ACC112 (cell line): ENCODE results near the gene MED22.

Experiments used
- H2AFZ ChIP-seq: fragments of 200-600 bp; sonication (generic); one replicate; pipeline ENCODE4 v1.6.0; 2017; ENCODE audit warnings: antibody characterized with exemption, low read length; ENCODE audit not compliant: unreplicated experiment
- H3K27ac ChIP-seq: fragments of 200-600 bp; sonication (generic); 2 replicates; pipeline ENCODE4 v1.5.1; 2014; ENCODE audit warnings: low read depth, mild to moderate bottlenecking, antibody characterized with exemption, low read length, moderate library complexity
- H3K27me3 ChIP-seq: fragments of 200-600 bp; sonication (generic); 2 replicates; pipeline ENCODE4 v1.6.1; 2014; ENCODE audit warnings: mild to moderate bottlenecking, antibody characterized with exemption, low read length, moderate library complexity, mixed read lengths; ENCODE audit not compliant: insufficient read depth
- H3K36me3 ChIP-seq: fragments of 200-600 bp; sonication (generic); 2 replicates; pipeline ENCODE4 v1.6.1; 2016; ENCODE audit warnings: mild to moderate bottlenecking, antibody characterized with exemption, low read length, moderate library complexity, mixed read lengths; ENCODE audit not compliant: insufficient read depth
- H3K4me1 ChIP-seq: fragments of 200-600 bp; sonication (generic); one replicate; pipeline ENCODE4 v1.6.1; 2016; ENCODE audit warnings: low read length, mixed read lengths; ENCODE audit not compliant: insufficient read depth, unreplicated experiment, control insufficient read depth
- H3K4me3 ChIP-seq: fragments of 200-600 bp; sonication (generic); 2 replicates; pipeline ENCODE4 v1.5.1; 2014; ENCODE audit warnings: mild to moderate bottlenecking, low read depth, low read length
- H3K79me2 ChIP-seq: fragments of 200-600 bp; sonication (generic); one replicate; pipeline ENCODE4 v1.6.0; 2016; ENCODE audit warnings: low read length; ENCODE audit not compliant: control insufficient read depth, unreplicated experiment, insufficient read depth

Gene MED22

DNA sequence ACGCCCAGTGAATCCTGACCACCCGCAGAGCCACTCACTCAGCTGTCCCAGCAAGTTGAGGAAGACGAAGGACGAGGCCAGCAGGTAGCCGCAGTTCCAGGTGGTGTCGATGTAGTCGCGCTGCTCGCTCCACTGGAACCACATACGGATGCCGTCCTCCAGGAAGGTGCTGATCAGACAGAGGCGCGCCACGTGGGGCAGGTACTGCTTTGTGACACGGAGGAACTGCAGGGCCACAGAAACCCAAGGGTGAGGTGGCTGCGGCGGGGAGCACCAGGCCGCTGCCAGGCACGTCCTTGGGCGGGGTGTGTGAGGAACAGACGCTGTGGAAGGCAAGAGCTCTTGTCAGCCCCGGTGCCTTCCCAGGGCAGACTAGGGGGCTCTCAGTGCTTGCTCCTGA, 19.3 kb upstream of the MED22 start:
- H2AFZ ChIP-seq = no peak overlapping the region
- H3K4me1 ChIP-seq = peaks cover 35% of the 10 kb centered on the region
- peaks cover 27% of the 10 kb centered on the region for H3K36me3 ChIP-seq
- no peaks in the 10 kb centered on the region for H3K27me3 ChIP-seq
- H3K27ac ChIP-seq = no peak overlapping the region
- peaks cover 81% of the 10 kb centered on the region for H3K79me2 ChIP-seq
- H3K4me3 ChIP-seq = no peak overlapping the region

DNA sequence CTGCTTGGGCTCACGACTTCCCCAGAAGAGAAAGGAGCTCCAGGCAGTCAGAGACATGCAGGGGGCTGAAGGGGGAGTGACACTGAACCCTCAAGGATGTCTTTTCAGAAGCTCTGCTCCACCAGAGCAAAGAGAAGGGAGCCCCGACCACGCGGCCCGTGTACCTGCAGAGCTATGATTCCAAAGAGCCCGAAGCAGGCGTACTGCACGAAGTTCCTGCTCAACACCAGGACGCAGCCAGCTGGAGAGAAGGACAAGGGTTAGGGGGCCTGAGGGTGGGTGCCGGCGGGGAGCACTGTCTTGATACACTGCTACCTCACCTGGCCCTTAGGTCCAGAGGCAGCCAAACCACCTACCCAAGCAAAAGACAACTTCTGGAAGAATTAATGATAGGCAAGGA, 18.5 kb upstream of the MED22 start:
- peaks cover 27% of the 10 kb centered on the region for H3K4me1 ChIP-seq
- no peak overlapping the region for H2AFZ ChIP-seq
- H3K79me2 ChIP-seq = peaks cover 73% of the 10 kb centered on the region
- no peaks in the 10 kb centered on the region for H3K27me3 ChIP-seq
- H3K36me3 ChIP-seq = peaks cover 31% of the 10 kb centered on the region
- H3K4me3 ChIP-seq = no peak overlapping the region
- no peak overlapping the region for H3K27ac ChIP-seq

DNA sequence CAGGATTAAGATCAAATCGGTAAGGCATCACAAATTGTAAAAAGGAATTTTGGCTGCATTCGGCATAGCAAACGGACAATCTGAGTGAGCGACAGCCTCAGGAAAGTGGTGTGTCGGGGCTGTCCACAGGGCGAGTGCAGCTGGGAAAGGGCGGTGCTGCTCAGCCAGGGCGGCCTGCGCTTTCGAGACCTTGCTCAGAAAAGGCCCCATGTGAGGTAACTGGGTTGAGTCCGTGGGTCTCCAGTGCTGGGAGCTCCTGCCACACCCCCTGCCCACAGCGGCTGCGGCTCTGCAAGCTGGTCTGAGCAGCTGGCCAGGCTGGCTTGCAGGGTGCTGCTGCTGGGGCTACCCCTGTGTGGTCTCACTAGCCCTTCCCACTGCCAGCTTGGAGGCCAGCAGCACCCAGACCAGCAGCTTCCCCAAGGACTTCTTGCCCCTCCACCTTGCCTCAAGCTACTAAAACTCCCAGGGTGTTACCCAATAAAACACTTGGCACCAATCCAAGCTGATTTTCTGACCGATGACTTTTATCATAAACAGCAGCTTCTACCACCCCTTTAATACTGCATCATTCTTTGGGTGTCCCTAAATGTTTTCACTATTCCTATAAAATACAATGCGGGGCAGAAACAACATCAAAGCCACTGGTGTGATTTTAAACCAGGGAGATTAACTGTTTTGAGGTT, 14.6 kb upstream of the MED22 start:
- peaks cover 31% of the 10 kb centered on the region for H3K36me3 ChIP-seq
- no peaks in the 10 kb centered on the region for H3K27me3 ChIP-seq
- H3K4me3 ChIP-seq = no peak overlapping the region
- peaks cover 2% of the 10 kb centered on the region for H3K4me1 ChIP-seq
- H3K27ac ChIP-seq = no peak overlapping the region
- no peak overlapping the region for H2AFZ ChIP-seq
- peaks cover 37% of the 10 kb centered on the region for H3K79me2 ChIP-seq

DNA sequence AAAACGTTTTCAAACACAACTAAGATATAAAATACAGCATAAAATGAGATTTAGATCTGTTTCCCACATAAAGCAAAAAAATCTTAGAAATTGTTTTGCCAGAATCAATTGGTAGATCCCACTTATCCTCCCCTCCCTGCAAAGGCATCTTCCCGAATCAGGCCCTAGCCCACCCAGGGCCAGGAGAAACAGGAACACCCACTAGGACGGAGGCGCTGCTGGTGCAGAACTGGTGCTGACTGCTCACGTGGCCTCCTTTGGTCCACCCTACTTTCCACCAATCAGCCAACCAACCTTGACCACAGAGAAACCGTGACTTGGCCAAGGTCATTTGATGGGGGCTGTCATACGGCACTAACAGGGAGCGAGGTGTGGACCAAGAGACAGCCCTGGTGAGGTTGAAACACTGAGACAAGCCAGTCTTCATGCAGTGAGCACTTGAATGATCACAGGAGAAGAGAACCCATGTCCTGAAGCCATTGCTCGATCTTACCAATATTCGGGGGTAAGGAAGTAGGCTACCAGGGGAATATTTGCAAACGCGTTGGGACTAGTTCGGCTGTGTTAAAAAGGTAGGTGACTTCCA, 13.7 kb upstream of the MED22 start:
- Histone ChIP-seq H3K27me3 (no peaks in the 10 kb centered on the region), H2AFZ (no peak overlapping the region), H3K27ac (no peak overlapping the region), H3K4me3 (no peak overlapping the region), H3K36me3 (peaks cover 25% of the 10 kb centered on the region), H3K4me1 (peaks cover 8% of the 10 kb centered on the region), H3K79me2 (peaks cover 36% of the 10 kb centered on the region)

DNA sequence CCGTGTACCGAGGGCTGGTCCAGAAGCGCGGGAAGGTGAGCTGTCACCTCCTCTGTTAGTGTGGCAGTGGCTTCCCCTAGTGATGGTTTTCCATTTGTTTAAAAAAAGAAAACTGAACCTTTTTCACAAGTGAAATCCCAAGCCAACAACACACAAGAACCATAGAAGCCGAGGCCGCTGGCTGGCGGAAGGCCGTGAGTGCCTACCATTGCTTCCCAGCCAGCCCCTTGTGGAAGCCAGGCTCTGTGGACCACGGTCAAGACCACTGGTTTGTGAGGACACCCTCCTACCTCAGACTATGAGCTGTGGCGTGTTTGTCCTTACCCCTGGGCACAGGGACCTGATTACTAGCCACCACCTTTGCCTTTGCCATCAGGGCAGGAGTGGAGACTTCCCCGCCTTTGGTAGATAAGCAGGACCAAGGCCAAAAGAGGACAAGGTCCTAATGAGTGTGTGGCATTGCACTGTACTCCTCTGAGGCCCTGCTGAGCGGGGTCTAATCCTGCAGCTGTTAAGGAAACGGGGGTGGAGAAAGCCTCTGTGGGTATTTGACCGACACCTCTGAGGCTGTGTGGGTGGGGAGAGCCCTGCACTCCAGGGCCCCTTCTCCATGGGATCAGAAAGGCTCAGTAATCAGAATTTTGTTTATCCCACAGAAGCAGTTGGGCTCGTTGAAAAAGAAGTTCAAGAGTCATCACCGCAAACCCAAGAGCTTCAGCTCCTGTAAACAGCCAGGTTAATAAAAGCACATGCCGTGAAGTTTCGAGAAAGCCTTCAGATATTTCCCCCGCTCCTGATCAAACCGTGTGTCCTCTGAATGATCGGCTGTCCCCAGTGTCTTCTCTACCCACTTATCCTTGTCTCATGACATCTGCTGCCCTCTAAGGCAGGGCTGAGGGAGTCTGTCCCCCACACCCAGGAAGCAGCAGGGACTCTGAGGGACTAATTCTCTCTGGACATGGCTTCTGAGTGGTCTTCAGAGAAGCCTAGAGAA, 12.8 kb upstream of the MED22 start:
- Histone ChIP-seq H2AFZ (no peak overlapping the region), H3K36me3 (peaks cover 18% of the 10 kb centered on the region), H3K79me2 (peaks cover 27% of the 10 kb centered on the region), H3K4me3 (no peak overlapping the region), H3K27me3 (no peaks in the 10 kb centered on the region), H3K4me1 (peaks cover 8% of the 10 kb centered on the region), H3K27ac (no peak overlapping the region)

DNA sequence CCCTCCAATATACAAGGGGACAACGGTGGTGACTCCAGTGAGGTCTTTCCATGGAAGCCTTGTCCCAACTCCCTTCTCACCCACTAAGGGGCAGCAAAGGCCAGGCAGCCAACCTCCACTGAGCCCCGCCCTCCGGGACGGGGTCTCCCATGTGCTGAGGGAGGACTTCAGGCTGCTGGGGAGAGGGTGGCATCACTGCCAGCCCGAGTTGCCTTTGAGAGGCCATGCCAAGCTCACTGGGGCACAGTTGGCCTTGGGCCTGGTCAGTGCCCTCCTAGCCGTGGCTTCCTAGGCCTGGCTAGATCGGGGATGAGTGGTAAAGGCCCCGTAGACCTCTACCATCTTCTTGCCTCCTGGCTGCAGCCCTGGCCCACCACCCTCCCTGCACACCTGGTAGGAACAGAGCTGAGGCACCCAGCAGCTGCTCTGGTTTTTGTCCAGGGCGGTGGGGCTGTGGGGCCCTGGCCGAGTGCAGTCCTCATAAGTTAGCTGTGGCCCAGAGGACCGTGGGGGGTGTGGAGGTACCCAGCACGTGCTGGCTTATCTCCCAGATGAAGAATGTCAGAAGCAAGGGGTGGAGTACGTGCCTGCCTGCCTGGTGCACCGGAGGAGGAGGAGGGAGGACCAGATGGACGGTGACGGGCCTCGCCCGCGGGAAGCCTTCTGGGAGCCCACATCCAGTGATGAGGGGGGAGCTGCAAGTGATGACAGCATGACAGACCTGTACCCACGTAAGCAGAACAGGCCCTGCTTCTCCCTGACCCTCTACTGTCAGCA, 11.7 kb upstream of the MED22 start:
- Histone ChIP-seq H3K4me3 (no peak overlapping the region), H3K79me2 (peaks cover 22% of the 10 kb centered on the region), H3K27ac (no peak overlapping the region), H2AFZ (no peak overlapping the region), H3K4me1 (peaks cover 18% of the 10 kb centered on the region), H3K27me3 (no peaks in the 10 kb centered on the region), H3K36me3 (peaks cover 12% of the 10 kb centered on the region; the same call in 1 of the 2 replicates)

DNA sequence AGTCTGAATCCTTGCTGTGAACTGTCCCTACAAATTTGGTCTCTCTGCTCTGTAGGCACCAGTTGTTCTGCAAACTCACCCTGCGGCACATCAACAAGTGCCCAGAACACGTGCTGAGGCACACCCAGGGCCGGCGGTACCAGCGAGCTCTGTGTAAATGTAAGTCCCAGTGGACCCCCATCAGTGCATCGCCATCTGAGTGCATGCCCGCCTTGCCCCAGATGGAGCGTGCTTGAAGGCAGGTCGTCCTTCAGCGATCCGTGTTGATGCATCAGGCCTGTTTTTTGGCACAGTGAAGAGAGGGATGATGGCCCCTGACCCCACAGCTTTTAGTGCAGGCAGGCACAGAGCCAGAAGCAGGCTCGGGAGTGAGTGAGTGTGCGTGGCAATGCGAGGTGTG, 9.7 kb upstream of the MED22 start:
- Histone ChIP-seq H3K27me3 (no peaks in the 10 kb centered on the region), H3K27ac (no peak overlapping the region), H3K79me2 (peaks cover 18% of the 10 kb centered on the region), H3K4me1 (peaks cover 18% of the 10 kb centered on the region), H3K4me3 (no peak overlapping the region), H2AFZ (no peak overlapping the region), H3K36me3 (peaks cover 6% of the 10 kb centered on the region; the same call in 1 of the 2 replicates)

DNA sequence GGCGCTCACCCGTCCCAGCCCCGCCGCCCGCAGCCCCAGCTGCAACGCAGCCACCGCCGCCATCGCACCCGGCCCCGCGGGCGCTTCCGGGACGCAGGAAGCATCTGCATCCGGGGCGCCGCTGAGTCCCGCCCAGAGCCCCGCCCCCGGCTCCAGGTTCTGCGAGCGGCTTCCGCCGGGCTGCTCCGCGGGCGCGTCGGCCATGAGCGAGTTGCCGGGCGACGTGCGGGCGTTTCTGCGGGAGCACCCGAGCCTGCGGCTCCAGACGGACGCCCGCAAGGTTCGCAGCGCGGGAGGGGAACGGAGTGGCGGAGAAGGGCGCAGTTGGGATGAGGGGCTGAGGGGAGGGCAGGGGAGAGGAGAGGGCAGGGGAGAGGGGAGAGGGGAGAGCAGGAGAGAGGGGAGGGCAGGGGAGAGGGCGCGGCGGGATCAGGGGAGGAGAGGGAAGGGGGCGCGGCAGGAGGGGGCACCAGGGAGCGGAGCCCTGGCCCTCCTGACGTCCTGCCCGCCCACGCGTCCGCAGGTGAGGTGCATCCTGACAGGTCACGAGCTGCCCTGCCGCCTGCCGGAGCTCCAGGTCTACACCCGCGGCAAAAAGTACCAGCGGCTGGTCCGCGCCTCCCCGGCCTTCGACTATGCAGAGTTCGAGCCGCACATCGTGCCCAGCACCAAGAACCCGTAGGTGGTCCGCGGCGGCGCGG, 8.6 kb upstream of the MED22 start, which contains the start of the genes SURF1 and SURF2:
SURF1 (minus strand) TSS at position 97 of the 701 bp plus-strand sequence; CDS start at position 63, 34 bp downstream.
SURF2 (plus strand) TSS at position 160 of the 701 bp plus-strand sequence; CDS start at position 203, 43 bp downstream.
- Histone ChIP-seq H3K79me2 (peaks cover 18% of the 10 kb centered on the region), H3K4me3 (peak within 1 kb of the TSS; percentile 95), H3K27me3 (no peaks in the 10 kb centered on the region), H3K27ac (peak within 1 kb of the TSS; percentile 23; the same call in 1 of the 2 replicates), H2AFZ (peak within 1 kb of the TSS; percentile 30), H3K36me3 (0 out of 2 replicates have a peak, but pooled peaks cover 7% of the 10 kb centered on the region), H3K4me1 (peaks cover 21% of the 10 kb centered on the region)

DNA sequence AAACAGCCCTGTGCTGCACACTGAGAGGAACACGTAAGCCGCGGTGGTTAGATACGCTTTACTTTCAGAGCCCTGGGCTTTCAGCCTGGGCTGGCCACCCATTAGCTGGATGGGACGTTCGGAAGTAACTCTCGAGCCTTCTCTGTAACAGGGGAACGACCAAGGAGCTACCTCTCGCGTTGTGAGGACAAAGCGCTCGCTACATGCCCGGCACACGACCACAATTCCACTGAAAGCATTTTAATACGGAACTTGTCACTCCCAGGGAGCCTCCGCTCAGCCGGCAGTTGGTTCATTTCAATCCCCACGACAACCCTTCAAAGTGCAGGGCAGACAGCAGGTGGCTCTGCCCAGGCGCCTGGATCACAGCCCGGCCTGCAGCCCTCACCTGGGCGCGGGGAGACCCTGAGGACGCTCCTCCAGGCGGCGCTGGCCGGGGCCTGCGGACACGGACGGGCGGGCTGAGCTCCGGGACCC, 8.0 kb upstream of the MED22 start:
- Histone ChIP-seq H2AFZ (no peak overlapping the region), H3K36me3 (peaks cover 12% of the 10 kb centered on the region), H3K27ac (peak overlapping the region; percentile 23; the same call in 1 of the 2 replicates), H3K4me3 (peak overlapping the region; percentile 95), H3K79me2 (peaks cover 19% of the 10 kb centered on the region), H3K27me3 (no peaks in the 10 kb centered on the region), H3K4me1 (peaks cover 28% of the 10 kb centered on the region)
